Ovary (tissue), 9 donors: Measurements from ENCODE around the gene KCND2. TPM values are rescaled to one million over a fixed set of nuclear protein-coding genes. Genes with fewer than 3 reads are reported as not detected.

Source experiments
- DNase-seq, 5 donors: peaks; one replicate each; pipeline ENCODE4 v3.0.0-alpha.2; 2019 to 2020
- H3K27ac ChIP-seq, 2 donors: fragments of 200-600 bp; one replicate each; pipeline versions ENCODE4 v1.5.1 to v1.8.0; 2019 to 2022
- H3K27me3 ChIP-seq: fragments of 200-600 bp; one replicate; pipeline ENCODE4 v1.8.0; 2022
- H3K36me3 ChIP-seq: fragments of 200-600 bp; sonication (generic); one replicate; pipeline ENCODE4 v1.5.1; 2019
- H3K4me1 ChIP-seq: one replicate; pipeline ENCODE4 v1.8.1; 2013; ENCODE audit warnings: mild to moderate bottlenecking, moderate library complexity; ENCODE audit not compliant: insufficient read depth
- H3K4me3 ChIP-seq: fragments of 200-600 bp; sonication (generic); one replicate; pipeline ENCODE4 v1.5.1; 2017
- H3K9me3 ChIP-seq, 2 donors: fragments of 200-600 bp in 1 of 2; sonication (generic) in 1 of 2; one replicate each; pipeline versions ENCODE4 v1.5.1 to v1.8.1; 2013 to 2019; ENCODE audit warnings: mild to moderate bottlenecking in 1 of 2, moderate library complexity in 1 of 2
- EP300 ChIP-seq: sonication (generic); formaldehyde crosslinking; IDR thresholded peaks from one replicate; pipeline ENCODE4 v1.6.1; 2017; ENCODE audit warnings: antibody characterized with exemption
- POLR2A ChIP-seq: fragments of 450-650 bp; IDR thresholded peaks from one replicate; pipeline ENCODE4 v1.6.1; 2017; ENCODE audit warnings: antibody characterized with exemption, mild to moderate bottlenecking, moderate library complexity
- WGBS, 3 donors: extraction: QIAGEN DNeasy Blood & Tissue Kit in 1 of 3; methylation state at CpG; one replicate each; pipeline versions ENCODE4 v1.1.5 to v1.1.7; 2013 to 2017; 5-methylcytosine and 5-hydroxymethylcytosine counted together
- intact Hi-C, 4 donors: fragments of 100-400 bp; cut with DNase I; formaldehyde crosslinking; loops; one replicate each; pipeline versions ENCODE4 v1.11.0 to v1.15.1; 2022 to 2023
- polyA plus RNA-seq, 2 donors: library from polyadenylated mRNA; stranded (reverse); fragments of 200-250 nt in 1 of 2; fragments of 350-450 nt in 1 of 2; fragmentation: Illumina TruSeq in 1 of 2; extraction: RNeasy Lipid Tissue Mini Kit (QIAGEN cat#74804) in 1 of 2; gene quantifications; one replicate each; pipeline ENCODE4 v1.2.3, GENCODE V29; 2013 to 2014
- total RNA-seq, 7 donors: library from RNA; depleted of rRNA in 2 of 7; stranded (reverse); fragments of >200 nt in 2 of 7; fragmentation: NEBNext Ultra II Directional in 3 of 7; extraction: Animal tissue kit (Norgen Biotek cat#: 25700) in 3 of 7; gene quantifications; one replicate each; pipeline versions ENCODE4 v1.1.0 to v1.2.4, GENCODE V29; 2016 to 2023
- TF ChIP-seq, protein P1 (sequence below), 3 donors: fragments of 450-650 bp in 2 of 3; fragments of 200-600 bp in 1 of 3; IDR thresholded peaks; one replicate each; pipeline versions ENCODE4 v1.5.1 to v1.8.0; 2016 to 2022; ENCODE audit warnings: antibody characterized with exemption in 3 of 3, mild to moderate bottlenecking in 1 of 3
- donor health status: DM: no; HTN: no; CAD: no; lungs with moderate emphysema.
- donor health status: DM: no; HTN: no; CAD: no.
- donor health status: Bipolar disorder and iron deficiency.
- donor health status: DM: yes; HTN: yes; CAD: no.
- donor health status: DM: no; HTN: no; CAD: no.
- donor health status: DM: yes; HTN: yes; CAD: no.

Gene KCND2
- total and polyA plus RNA-seq, 9 donors = 3.2 to 14.5 (median 5.4) TPM

DNA sequence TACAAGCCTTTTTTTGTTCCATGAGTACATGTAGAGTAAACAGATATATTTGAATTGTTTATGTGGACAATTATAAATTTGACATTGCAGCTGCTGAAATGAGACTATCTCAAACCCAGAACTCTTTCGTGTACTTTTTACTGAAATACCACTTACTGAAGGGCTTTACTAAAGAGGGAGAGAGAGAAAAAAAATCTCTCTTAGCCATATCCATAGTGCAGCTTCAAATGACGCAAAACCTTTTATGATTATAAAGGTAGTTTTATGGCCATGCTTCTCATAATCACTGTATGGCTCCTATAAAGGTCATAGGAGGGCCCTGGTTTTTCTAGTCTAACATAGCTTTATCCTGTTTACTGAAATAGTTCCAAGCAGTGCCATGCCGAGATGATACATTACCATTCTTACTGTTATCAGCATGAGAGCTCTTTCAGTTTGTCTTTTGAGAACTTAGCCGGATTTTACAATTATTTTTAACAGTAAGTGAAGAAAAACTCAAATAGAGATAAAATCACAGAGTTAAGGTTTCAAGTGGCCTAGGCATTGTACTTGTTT is 35.1 kb downstream of the KCND2 start:
- TF ChIP-seq POLR2A (no peak), EP300 (no peak)
- TF ChIP-seq, protein P1, sequence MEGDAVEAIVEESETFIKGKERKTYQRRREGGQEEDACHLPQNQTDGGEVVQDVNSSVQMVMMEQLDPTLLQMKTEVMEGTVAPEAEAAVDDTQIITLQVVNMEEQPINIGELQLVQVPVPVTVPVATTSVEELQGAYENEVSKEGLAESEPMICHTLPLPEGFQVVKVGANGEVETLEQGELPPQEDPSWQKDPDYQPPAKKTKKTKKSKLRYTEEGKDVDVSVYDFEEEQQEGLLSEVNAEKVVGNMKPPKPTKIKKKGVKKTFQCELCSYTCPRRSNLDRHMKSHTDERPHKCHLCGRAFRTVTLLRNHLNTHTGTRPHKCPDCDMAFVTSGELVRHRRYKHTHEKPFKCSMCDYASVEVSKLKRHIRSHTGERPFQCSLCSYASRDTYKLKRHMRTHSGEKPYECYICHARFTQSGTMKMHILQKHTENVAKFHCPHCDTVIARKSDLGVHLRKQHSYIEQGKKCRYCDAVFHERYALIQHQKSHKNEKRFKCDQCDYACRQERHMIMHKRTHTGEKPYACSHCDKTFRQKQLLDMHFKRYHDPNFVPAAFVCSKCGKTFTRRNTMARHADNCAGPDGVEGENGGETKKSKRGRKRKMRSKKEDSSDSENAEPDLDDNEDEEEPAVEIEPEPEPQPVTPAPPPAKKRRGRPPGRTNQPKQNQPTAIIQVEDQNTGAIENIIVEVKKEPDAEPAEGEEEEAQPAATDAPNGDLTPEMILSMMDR (IDR thresholded peaks at IDR 0.05) = no peak
- Histone ChIP-seq H3K4me3 (no peak overlapping the region), H3K27ac (no peak overlapping the region), H3K4me1 (no peaks in the 10 kb centered on the region), H3K36me3 (no peaks in the 10 kb centered on the region), H3K27me3 (no peaks in the 10 kb centered on the region), H3K9me3 (no peaks in the 10 kb centered on the region)
- WGBS, 3 donors = 48 to 54% (median 51%) methylated on average over 4 of the region's 4 CpGs
- intact Hi-C loops = no loop called here
- DNase-seq = no peak

DNA sequence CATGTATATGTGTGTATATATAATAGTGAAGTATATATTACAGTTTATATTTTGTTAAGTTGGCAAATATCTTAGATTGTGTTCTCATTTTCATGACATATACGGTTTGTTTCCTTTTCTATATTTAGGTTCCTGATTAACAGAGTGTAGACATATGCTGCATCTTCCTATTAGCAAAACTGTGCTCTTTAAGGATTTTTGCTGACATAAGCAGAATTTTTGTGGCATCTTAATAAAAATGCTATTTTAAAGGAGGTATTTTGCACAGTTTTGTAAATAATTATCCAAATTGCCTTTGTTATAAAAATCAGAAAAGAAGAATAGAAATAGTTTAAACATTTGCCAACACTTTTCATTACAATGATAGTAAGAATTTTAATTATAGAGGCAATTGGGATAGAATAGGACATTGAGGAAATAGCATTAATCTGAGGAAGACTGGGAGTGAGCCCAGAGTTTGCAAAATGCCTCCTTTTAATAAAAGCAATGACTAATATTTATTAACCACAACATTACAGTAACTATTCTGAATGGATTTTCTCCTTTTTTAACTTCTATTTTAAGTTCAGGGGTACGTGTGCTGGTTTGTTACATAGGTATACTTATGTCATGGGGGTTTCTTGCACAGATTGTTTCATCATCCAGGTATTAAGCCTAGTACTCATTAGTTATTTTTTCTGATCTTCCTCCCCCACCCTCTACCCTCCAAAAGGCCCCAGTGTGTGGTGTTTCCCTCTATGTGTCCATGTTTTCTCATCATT is 38.2 kb downstream of the KCND2 start:
- WGBS, 3 donors = 75 to 81% (median 78%) methylated on average over 2 of the region's 2 CpGs
- Histone ChIP-seq H3K4me1 (no peaks in the 10 kb centered on the region), H3K36me3 (no peaks in the 10 kb centered on the region), H3K27ac (no peak overlapping the region), H3K9me3 (no peaks in the 10 kb centered on the region), H3K27me3 (no peaks in the 10 kb centered on the region), H3K4me3 (no peak overlapping the region)
- TF ChIP-seq, protein P1 (IDR thresholded peaks at IDR 0.05) = no peak
- TF ChIP-seq POLR2A = no peak
- no peak for TF ChIP-seq EP300
- DNase-seq = no peak
- intact Hi-C loops = no loop called here

DNA sequence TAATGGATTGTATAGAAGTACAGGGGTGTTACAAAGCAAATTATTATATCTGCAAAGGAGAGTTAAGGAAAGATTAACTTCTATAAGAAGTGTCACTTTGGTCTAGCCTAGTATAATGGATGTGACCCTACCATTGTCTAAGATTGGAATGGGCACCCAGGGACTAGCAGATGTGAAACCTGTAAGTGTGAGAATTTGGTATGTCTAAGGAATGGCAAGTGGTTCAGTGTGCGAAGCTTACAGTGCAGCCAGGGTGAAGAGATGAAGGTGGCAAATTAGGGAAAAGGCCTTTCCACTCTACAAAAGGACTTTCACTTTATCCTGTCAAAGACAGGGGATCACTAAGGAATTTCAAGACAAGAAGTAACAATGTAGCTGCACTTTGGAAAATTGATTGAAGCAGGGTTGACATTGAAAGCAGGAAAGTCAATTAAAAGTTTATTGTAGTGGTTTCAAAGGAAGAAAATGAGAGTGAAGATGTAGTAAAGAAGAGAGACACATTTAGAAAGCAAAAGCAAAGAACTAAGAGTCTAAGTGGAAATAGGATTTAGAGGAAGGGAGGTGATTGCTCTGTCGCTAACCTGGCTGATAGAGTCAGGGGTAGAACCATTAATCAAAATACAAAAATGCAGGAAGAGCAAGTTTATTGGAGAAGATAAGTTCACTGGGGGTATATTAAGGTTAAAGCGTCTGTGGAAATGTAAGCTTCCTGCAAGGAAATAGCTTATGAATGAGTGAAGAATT is 47.4 kb downstream of the KCND2 start:
- TF ChIP-seq EP300 (no peak), POLR2A (no peak)
- TF ChIP-seq, protein P1 (IDR thresholded peaks at IDR 0.05) = no peak
- intact Hi-C loops = no loop called here
- no peak for DNase-seq
- WGBS, 3 donors = 82 to 85% (median 83%) methylated on average over 3 of the region's 3 CpGs
- no peaks in the 10 kb centered on the region for H3K4me1 ChIP-seq
- no peaks in the 10 kb centered on the region for H3K36me3 ChIP-seq
- H3K9me3 ChIP-seq = no peaks in the 10 kb centered on the region
- H3K4me3 ChIP-seq = no peak overlapping the region
- no peak overlapping the region for H3K27ac ChIP-seq
- no peaks in the 10 kb centered on the region for H3K27me3 ChIP-seq

DNA sequence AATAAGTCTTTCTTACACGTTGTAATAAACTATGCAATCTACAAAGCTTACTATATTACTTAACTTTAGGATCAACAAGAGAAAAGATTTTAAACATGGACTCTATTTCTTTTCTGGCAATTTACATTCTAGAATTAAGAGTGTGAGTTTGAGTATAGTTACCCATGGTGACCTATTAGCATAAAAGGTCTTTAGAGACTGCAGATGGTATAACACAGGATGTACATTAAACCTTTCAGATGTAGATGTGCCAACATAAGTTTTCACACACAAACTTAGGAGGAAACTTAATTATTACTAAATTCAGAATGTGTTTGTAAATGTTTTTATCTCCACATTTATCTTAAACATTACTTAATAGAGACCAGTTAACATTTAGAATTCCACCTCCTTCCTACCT is 54.1 kb downstream of the KCND2 start:
- H3K4me1 ChIP-seq = no peaks in the 10 kb centered on the region
- no peak for DNase-seq
- no peaks in the 10 kb centered on the region for H3K27me3 ChIP-seq
- intact Hi-C loops = no loop called here
- no peak overlapping the region for H3K27ac ChIP-seq
- TF ChIP-seq, protein P1 (IDR thresholded peaks at IDR 0.05) = no peak
- TF ChIP-seq POLR2A = no peak
- TF ChIP-seq EP300 = no peak
- H3K4me3 ChIP-seq = no peak overlapping the region
- WGBS, 3 donors = 83 to 93% (median 93%) methylated on average over 1 of the region's 1 CpG
- no peaks in the 10 kb centered on the region for H3K9me3 ChIP-seq
- no peaks in the 10 kb centered on the region for H3K36me3 ChIP-seq
